Germinal center (tissue), 1 donor: ENCODE results near the gene ESYT3.
"Not testable (repeated sequence)": the region's sequence is repeated elsewhere in the genome, so short reads cannot be mapped to it uniquely, and the experiment has no call there.

Experiments
- DNase-seq: peaks from one replicate; pipeline ENCODE4 v3.0.0; 2012; ENCODE audit warnings: mixed read lengths, low spot score

ESYT3 gene

GRCh38 chr3:138461246-138461645 lies 26.8 kb downstream of the ESYT3 start:
- no peak for DNase-seq

GRCh38 chr3:138461896-138462295 lies 27.5 kb downstream of the ESYT3 start:
- DNase-seq = no peak

- no peak for DNase-seq
Observed at GRCh38 chr3:138463724-138464490, 29.5 kb downstream of the ESYT3 start.

- no peak for DNase-seq
Observed at GRCh38 chr3:138464491-138464860, 30.1 kb downstream of the ESYT3 start.

GRCh38 chr3:138465451-138465850 lies 31.0 kb downstream of the ESYT3 start:
- DNase-seq = no peak

GRCh38 chr3:138465925-138466324 lies 31.5 kb downstream of the ESYT3 start:
- DNase-seq = no peak

- no peak for DNase-seq
Observed at GRCh38 chr3:138467931-138468330, 33.5 kb downstream of the ESYT3 start.

GRCh38 chr3:138468451-138468850 lies 34.0 kb downstream of the ESYT3 start:
- DNase-seq = no peak

GRCh38 chr3:138468886-138469285 lies 34.5 kb downstream of the ESYT3 start:
- DNase-seq = no peak

GRCh38 chr3:138469874-138470273 lies 35.5 kb downstream of the ESYT3 start:
- DNase-seq = no peak

- DNase-seq = no peak
Observed at GRCh38 chr3:138470687-138471086, 36.3 kb downstream of the ESYT3 start.

- no peak for DNase-seq
Observed at GRCh38 chr3:138471481-138471880, 37.1 kb downstream of the ESYT3 start.

- DNase-seq = no peak
Observed at GRCh38 chr3:138472141-138472825, 37.9 kb downstream of the ESYT3 start.

- DNase-seq = no peak
Observed at GRCh38 chr3:138473391-138473790, 39.0 kb downstream of the ESYT3 start.

GRCh38 chr3:138474163-138474562 lies 39.7 kb downstream of the ESYT3 start:
- no peak for DNase-seq

GRCh38 chr3:138476526-138476925 lies 42.1 kb downstream of the ESYT3 start:
- no peak for DNase-seq

- DNase-seq = no peak
Observed at GRCh38 chr3:138477120-138477519, 42.7 kb downstream of the ESYT3 start.

GRCh38 chr3:138477801-138478200 lies 43.4 kb downstream of the ESYT3 start:
- DNase-seq = no peak

- peak; percentile 32 for DNase-seq
Observed at GRCh38 chr3:138479438-138479863, 45.0 kb downstream of the ESYT3 start.

- DNase-seq = not testable (repeated sequence)
Observed at GRCh38 chr3:138484672-138485071, 50.3 kb downstream of the ESYT3 start.

GRCh38 chr3:138486580-138486979 lies 52.2 kb downstream of the ESYT3 start:
- not testable (repeated sequence) for DNase-seq

- no peak for DNase-seq
Observed at GRCh38 chr3:138491971-138492370, 57.6 kb downstream of the ESYT3 start.

GRCh38 chr3:138492980-138493675 lies 58.7 kb downstream of the ESYT3 start:
- no peak for DNase-seq
